GM19438 (cell line): Measurements from ENCODE around the gene FGD3.
A peak's percentile ranks its signal among the peaks of the same experiment; 100 is the strongest.
"Not testable (repeated sequence)": the region's sequence is repeated elsewhere in the genome, so short reads cannot be mapped to it uniquely, and the experiment has no call there.

ENCODE experiments used
- ATAC-seq: cut with Tn5 transposase; IDR thresholded peaks from one replicate; pipeline ENCODE4 v1.9.1; 2021; ENCODE audit warnings: low read depth; ENCODE audit not compliant: unreplicated experiment

The FGD3 gene

GRCh38 chr9:92974761-92975755 is 27.7 kb downstream of the FGD3 start:
- no peak for ATAC-seq

DNA sequence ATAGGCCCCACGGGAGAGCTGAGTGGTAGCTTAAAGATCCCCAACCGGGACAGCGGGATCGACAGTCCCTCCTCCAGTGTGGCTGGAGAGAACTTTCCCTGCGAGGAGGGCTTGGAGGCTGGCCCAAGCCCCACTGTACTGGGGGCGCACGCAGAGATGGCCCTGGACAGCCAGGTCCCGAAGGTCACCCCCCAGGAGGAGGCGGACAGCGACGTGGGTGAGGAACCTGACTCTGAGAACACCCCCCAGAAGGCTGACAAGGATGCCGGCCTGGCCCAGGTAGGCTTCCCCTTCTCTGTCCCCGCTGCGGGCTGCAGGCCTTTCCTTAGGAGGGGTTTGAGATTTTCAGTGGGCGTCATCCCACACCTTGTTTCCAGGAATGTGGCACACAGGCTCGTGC is 29.1 kb downstream of the FGD3 start:
- ATAC-seq, result no peak

DNA sequence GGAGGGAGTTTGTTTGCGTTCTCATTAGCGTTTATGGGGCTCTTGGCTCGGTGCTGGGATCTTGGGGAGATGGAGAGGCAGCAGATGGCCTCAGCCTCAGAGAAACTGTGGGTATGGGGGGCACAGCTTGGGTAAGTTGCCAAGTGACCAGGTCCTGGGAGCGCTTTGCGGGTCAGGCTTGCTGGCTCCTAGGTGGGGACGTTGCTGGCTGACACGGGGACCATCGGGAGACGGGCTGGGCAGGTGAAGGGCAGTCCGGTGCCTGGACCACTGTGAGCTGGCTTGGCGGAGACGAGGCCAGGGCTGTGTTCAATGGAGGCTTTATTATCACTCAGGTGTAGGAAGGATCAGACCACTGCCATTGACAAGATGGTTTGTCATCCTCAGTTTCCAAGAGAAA is 30.0 kb downstream of the FGD3 start:
- no peak for ATAC-seq

GRCh38 chr9:92978345-92978875 is 31.1 kb downstream of the FGD3 start:
- ATAC-seq, result no peak

DNA sequence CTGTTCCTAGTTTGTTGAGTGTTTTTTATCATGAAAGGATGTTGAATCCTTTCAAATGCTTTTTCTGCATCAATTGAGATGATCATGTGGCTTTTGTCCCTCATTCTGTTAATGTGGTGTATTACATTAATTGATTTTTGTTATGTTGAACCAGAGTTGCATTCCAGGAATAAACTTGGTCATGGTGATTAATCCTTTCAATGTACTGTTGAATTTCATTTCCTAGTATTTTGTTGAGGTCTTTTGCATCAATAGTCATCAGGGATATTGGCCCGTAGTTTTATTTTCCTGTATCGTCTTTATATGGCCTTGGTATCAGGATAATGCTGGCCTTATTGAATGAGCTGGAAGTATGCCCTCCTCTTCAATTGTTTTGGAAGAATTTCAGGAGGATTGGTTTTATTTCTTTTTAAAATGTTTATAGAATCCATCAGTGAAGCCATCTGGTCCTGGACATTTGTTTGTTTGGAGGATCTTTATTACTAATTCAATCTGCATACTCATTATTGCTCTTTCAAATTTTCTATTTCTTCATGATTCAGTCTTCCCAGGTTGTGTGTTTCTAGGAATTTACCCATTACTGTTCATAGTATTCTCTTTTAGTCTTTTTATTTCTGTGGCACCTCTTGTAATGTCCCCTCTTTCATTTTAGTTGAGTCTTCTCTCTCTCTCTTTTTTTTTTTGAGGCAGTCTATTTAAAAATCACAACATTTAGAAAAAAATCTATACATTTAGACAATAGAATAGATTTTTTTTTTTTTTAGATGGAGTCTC is 32.1 kb downstream of the FGD3 start:
- no peak for ATAC-seq

GRCh38 chr9:92980085-92980745 is 32.9 kb downstream of the FGD3 start:
- no peak for ATAC-seq

DNA sequence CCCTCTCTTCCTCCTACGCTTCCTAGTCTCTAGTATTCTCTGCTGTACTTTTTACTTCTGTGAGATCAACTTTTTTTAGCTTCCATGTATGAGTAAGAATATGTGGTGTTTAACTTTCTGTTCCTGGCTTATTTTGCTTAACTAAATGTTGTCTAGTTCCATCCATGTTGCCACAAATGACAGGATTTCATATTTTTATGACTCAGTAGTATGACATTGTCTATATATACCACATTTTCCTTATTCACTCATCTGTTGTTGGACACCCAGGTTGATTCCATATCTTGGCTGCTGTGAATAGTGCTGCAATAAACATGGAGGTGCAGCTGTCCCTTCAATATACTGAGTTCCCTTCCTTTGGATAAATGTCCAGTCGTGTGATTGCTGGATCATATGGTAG is 34.8 kb downstream of the FGD3 start:
- no peak for ATAC-seq

DNA sequence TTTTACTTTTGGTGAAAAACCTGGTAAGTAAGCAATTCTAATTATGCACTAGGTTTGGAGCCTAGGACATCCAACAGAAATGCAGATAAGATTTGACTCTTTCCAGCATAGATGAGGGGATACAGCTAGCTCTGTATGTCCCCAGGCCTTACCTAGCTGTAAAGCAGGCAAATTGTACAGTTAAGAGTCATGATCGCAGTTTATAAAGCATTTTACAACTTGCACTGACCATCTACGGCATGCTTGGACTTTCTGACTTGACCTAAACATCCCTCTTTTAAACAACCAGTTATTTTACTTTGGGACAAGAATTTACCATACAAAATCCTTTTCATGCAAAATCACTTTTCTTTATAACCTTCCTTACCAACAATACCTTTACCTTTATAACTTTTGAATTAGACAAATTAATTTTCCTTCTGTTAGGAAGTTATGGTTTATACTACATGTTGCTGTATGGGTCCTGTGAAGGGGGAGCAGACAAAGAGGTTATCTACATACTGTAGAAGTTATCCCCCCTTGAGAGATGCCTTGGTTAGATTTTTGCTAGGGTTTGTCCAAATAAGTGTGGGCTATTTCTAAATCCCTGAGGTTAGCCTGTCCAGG is 36.8 kb downstream of the FGD3 start:
- no peak for ATAC-seq

GRCh38 chr9:92984976-92985375 is 37.7 kb downstream of the FGD3 start:
- ATAC-seq, result no peak

DNA sequence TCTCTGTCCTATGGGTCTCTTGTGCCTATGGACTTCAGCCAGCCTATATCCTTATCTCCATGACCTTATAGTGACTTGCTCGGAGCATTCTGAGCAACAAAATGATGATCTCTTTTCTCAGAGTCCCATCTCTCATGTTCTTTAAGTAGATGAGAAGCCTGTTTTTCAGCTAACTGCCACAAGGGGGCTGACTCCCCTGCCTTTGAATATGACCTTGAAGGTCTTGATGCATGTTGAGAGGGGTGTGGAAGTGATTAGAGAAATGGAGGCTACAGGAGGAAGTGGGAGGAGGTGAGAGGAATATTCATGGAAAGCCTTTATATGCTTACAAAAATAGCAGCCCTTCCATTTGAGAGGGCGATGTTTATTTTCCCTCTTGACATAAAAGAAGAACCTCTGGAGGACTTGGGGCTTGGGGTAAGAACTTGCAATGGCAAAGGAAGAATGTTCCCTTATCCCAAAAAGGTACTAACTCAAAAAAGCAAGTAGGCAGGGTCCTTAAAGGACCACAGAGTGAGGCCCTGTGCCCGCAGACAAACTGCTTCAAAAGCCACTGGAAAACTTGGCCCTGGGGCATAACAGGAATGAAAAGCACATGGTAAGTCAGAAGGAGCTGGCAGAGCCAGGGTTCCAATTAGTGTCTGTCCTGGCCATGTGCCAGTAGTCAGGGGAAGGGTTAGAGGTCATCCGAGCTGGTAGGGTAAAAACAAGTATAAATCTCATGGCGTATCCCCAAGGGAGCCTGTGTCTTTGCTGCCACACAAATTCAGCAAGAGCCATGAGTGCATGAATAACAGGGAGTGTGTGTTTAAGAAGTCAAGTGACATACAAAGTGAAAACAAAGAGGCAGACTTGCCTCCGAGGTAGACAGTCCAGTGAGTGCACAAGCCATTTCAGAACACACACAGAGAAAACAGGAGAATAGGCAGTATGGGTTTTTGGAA is 39.1 kb downstream of the FGD3 start:
- no peak for ATAC-seq

GRCh38 chr9:92988215-92988768 is 41.0 kb downstream of the FGD3 start:
- no peak for ATAC-seq

- ATAC-seq, result no peak
Observed at GRCh38 chr9:92989561-92989960, 42.2 kb downstream of the FGD3 start.

DNA sequence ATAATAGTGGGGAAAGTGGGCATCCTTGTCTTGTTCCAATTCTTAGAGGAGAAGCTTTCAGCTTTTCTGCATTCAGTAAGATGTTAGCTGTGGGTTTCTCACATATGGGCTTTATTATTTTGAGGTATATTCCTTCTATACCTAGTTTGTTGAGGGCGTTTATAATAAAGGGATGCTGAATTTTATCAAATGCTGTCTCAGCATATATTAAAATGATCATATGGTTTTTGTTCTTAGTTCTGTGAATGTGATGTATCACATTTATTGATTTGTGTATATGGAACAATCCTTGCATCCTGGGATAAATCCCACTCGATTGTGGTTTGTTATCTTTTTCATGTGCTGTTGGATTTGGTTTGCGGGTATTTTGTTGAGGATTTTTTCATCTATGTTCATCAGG is 43.1 kb downstream of the FGD3 start:
- no peak for ATAC-seq

DNA sequence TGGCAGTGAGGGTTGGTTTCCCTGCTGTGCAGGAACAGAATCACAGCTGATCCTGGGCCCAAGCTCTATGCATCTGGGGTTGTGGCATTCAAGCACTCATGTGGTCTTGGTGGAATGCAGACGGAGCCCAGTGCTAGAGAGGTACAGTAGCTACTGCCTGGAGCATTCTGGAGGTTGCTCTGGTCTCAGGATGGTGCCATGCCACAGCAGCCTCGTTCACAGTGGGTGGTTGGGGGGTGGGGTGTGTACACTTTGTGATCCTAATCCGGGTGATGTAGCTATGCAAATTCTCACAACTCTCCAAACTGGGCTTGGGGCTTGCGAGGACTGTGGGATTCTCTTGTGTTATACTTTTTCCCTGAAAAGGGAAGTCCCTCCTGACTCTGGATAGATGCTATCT is 45.2 kb downstream of the FGD3 start:
- no peak for ATAC-seq

GRCh38 chr9:92998871-92999270 is 51.5 kb downstream of the FGD3 start:
- not testable (repeated sequence) for ATAC-seq

DNA sequence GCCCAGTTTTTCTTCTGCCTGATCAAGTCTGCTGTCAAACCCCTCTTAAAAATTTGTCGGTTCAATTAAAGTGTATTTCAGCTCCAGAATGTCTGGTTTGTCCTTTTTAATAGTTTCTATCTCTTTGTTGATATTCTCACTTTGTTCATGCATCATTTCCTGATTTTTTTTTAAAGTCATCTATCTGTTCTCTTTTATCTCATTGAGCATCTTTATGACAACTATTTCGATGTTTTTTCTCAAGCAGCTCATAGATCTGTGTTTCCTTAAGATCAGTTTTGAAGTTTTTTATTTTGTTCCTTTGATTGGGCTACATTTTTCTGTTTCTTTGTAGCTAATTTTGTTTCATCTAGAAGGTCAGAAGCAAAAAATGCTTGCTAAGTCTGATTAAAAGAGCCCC is 53.7 kb downstream of the FGD3 start:
- no peak for ATAC-seq

DNA sequence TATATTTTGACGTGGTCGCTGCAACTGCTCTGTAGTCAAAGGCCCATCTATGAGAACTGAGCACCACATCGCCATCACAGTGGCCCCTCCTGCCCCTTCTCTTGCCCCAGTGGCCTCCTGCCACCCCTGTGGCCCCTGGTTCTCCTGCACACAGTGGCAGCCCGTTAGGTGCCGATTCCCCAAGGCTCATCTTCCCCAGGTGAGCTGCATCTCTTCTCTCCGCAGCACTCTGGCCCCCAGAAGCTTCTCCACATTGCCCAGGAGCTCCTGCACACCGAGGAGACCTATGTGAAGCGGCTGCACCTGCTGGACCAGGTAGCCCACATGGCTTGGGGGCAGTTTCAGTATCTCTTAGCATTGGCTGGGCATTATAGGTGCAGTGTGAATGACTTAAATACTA is 55.4 kb downstream of the FGD3 start:
- no peak for ATAC-seq

DNA sequence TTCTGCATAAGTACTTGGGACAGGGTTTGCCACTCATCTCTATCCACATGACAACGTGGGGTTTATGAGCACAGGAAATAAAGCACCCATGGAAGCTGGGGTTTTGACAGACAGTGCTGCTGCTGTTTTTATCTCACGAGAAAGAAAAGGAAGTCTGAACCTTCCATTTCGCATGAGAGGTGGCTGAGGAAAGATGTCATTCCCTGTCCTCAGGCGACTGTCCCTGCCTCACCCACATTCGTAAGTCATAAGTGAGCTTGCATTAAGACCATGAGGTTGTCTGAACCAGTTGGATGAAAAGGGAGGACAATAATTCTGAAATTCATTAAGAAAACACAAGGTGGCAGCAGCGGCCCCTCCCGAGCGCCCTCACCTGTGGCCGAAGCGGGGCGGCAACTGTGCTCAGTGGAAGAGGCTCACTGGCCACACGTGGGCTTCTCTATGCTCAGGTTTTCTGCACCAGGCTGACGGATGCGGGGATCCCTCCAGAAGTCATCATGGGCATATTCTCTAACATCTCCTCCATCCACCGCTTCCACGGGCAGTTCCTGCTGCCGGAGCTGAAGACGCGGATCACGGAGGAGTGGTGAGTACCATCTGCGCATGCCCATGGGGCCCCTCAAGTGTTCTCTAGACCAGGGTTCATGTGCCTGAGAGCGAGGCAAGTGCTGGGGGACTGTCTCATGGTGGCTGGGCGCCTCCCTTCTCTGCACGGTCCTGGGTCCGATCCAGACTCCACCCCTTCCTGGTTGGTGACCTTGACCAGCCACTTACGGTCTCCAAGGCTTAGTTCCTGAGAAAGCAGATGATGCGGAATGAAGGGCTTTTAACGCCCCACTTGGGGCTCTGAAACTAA is 56.5 kb downstream of the FGD3 start:
- peak; percentile 78 for ATAC-seq
